ENCODE results near the gene PLAAT5. TPM values are rescaled to one million over a fixed set of nuclear protein-coding genes. Genes with fewer than 3 reads are reported as not detected.
"Not testable (repeated sequence)": the region's sequence is repeated elsewhere in the genome, so short reads cannot be mapped to it uniquely, and the experiment has no call there.

PLAAT5 gene
- total RNA-seq, 2 experiments from 2014 or later: 0.16 TPM; not detected in 1

- no peaks in the 10 kb centered on the region for H3K27me3 ChIP-seq (ENCODE audit: control insufficient read depth in 1 of 2, insufficient read depth in 2 of 2, low read length in 2 of 2)
- no peaks in the 10 kb centered on the region for H3K27me3 Mint-ChIP-seq
- no peaks in the 10 kb centered on the region for H3K36me3 ChIP-seq (ENCODE audit: insufficient read depth, low read length)
- H3K4me1 Mint-ChIP-seq (ENCODE audit: low read depth): peaks cover 94% of the 10 kb centered on the region
- no peak overlapping the region for H3K4me3 ChIP-seq (ENCODE audit: low read length)
- peaks cover 20% of the 10 kb centered on the region for H3K36me3 Mint-ChIP-seq (ENCODE audit: low read depth)
- H3K27ac Mint-ChIP-seq: peak overlapping the region; percentile 98
- peak overlapping the region in 1 of 2 donors; percentile 81 for H3K27ac ChIP-seq (ENCODE audit: low read depth in 1 of 2, low read length in 2 of 2)
- H3K4me1 ChIP-seq (ENCODE audit: insufficient read depth, low read length): peaks cover 84% of the 10 kb centered on the region
- DNase-seq (no peak), ATAC-seq (ENCODE audit: poor library complexity) (no peak)
- ChIA-PET POLR2A (interaction anchor here (1.1 to 3.8 kb wide), 3 partner anchors 19 to 49 kb away, joined by 3 to 44 read pairs (median 3); no protein-coding TSS in a partner anchor), CTCF (no interaction called here)
- H3K9me3 Mint-ChIP-seq: no peaks in the 10 kb centered on the region
- intact Hi-C loops (cut with DNase I, micrococcal nuclease): loop anchor here in 1 of 2 experiments (10.0 kb wide), 1 partner anchor 101 kb away; no protein-coding TSS in a partner anchor
- H3K4me3 Mint-ChIP-seq: peak overlapping the region; percentile 66
- no peaks in the 10 kb centered on the region for H3K9me3 ChIP-seq (ENCODE audit: control insufficient read depth in 1 of 2, insufficient read depth in 1 of 2, low read length in 2 of 2)
- no peak for TF ChIP-seq CTCF (IDR thresholded peaks at IDR 0.05)
Observed at GRCh38 chr11:63534076-63534475, 43.1 kb upstream of the PLAAT5 start.

DNA sequence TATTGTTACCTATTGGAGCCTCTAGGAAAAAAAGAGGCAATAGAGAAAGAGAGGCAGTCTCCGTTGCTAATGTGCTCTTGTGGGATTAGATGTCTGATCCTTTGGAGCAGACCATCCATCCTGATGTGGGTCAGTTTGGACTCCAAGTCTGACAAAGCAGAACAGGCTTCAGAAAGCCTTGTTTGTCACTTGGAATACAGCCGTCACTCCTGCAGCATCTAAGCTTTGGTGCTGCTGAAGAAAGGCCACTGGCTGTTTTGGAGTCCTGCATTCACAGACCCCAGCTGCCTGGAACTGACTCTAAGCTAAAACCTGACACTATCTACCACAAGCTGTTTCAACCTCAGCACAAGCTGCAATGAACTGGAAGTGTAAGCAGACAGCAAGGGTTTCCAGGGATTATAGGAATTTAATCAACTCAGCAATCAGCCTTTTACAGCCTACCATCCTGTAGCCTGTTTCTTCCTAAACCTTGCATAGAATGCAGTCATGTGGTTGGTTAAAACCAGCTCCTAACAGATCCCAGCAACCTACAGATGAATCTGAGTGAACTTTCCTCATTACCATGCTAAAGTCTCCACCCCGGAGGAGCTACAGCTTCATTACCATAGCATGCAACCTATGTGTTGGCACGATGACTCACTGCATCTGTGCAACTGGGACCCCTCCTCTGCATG, 42.0 kb upstream of the PLAAT5 start:
- ChIA-PET CTCF (interaction anchor here (0.9 kb wide), 1 partner anchor 10 kb away, joined by 3 read pairs; no protein-coding TSS in a partner anchor), POLR2A (interaction anchor here (0.7 to 3.8 kb wide), 6 partner anchors 13 to 1653 kb away, joined by 3 to 44 read pairs (median 6); no protein-coding TSS in a partner anchor)
- no peaks in the 10 kb centered on the region for H3K9me3 Mint-ChIP-seq
- Histone ChIP-seq H3K27ac (ENCODE audit: low read depth in 1 of 2, low read length in 2 of 2) (no peak overlapping the region), H3K4me1 (ENCODE audit: insufficient read depth, low read length) (peaks cover 72% of the 10 kb centered on the region), H3K4me3 (ENCODE audit: low read length) (no peak overlapping the region), H3K9me3 (ENCODE audit: control insufficient read depth in 1 of 2, insufficient read depth in 1 of 2, low read length in 2 of 2) (no peaks in the 10 kb centered on the region), H3K36me3 (ENCODE audit: insufficient read depth, low read length) (no peaks in the 10 kb centered on the region), H3K27me3 (ENCODE audit: control insufficient read depth in 1 of 2, insufficient read depth in 2 of 2, low read length in 2 of 2) (no peaks in the 10 kb centered on the region)
- no peak for TF ChIP-seq CTCF (IDR thresholded peaks at IDR 0.05)
- peaks cover 91% of the 10 kb centered on the region for H3K4me1 Mint-ChIP-seq (ENCODE audit: low read depth)
- H3K4me3 Mint-ChIP-seq: peak overlapping the region; percentile 59
- no peak for ATAC-seq (ENCODE audit: poor library complexity)
- H3K27me3 Mint-ChIP-seq: no peaks in the 10 kb centered on the region
- DNase-seq: peak in 1 of 14 experiments; percentile 18
- peaks cover 10% of the 10 kb centered on the region for H3K36me3 Mint-ChIP-seq (ENCODE audit: low read depth)
- peak overlapping the region; percentile 98 for H3K27ac Mint-ChIP-seq
- intact Hi-C loops (cut with DNase I, micrococcal nuclease): loop anchor here (2.0 to 10.0 kb wide), 2 partner anchors 20 to 102 kb away; no protein-coding TSS in a partner anchor

- H3K27ac ChIP-seq (ENCODE audit: low read depth in 1 of 2, low read length in 2 of 2): peak overlapping the region; percentile 30 to 59
- Mint-ChIP-seq H3K27ac (peak overlapping the region; percentile 98), H3K9me3 (no peaks in the 10 kb centered on the region), H3K27me3 (no peaks in the 10 kb centered on the region), H3K4me3 (peak overlapping the region; percentile 54), H3K36me3 (ENCODE audit: low read depth) (peaks cover 7% of the 10 kb centered on the region), H3K4me1 (ENCODE audit: low read depth) (peaks cover 89% of the 10 kb centered on the region)
- H3K4me3 ChIP-seq (ENCODE audit: low read length): no peak overlapping the region
- H3K27me3 ChIP-seq (ENCODE audit: control insufficient read depth in 1 of 2, insufficient read depth in 2 of 2, low read length in 2 of 2): no peaks in the 10 kb centered on the region
- ChIA-PET CTCF (no interaction called here), POLR2A (interaction anchor here (0.7 to 3.8 kb wide), 12 partner anchors 11 to 1653 kb away, joined by 3 to 44 read pairs (median 4); partner anchors contain the start of gene PLAAT2)
- no peak for DNase-seq
- intact Hi-C loops (cut with DNase I, micrococcal nuclease): loop anchor here (2.0 to 10.0 kb wide), 2 partner anchors 21 to 103 kb away; no protein-coding TSS in a partner anchor
- H3K36me3 ChIP-seq (ENCODE audit: insufficient read depth, low read length): no peaks in the 10 kb centered on the region
- peak; percentile 28 for ATAC-seq (ENCODE audit: poor library complexity)
- H3K4me1 ChIP-seq (ENCODE audit: insufficient read depth, low read length): peaks cover 65% of the 10 kb centered on the region
- no peak for TF ChIP-seq CTCF (IDR thresholded peaks at IDR 0.05)
- no peaks in the 10 kb centered on the region for H3K9me3 ChIP-seq (ENCODE audit: control insufficient read depth in 1 of 2, insufficient read depth in 1 of 2, low read length in 2 of 2)
Observed at GRCh38 chr11:63532117-63532516, 41.1 kb upstream of the PLAAT5 start.

DNA sequence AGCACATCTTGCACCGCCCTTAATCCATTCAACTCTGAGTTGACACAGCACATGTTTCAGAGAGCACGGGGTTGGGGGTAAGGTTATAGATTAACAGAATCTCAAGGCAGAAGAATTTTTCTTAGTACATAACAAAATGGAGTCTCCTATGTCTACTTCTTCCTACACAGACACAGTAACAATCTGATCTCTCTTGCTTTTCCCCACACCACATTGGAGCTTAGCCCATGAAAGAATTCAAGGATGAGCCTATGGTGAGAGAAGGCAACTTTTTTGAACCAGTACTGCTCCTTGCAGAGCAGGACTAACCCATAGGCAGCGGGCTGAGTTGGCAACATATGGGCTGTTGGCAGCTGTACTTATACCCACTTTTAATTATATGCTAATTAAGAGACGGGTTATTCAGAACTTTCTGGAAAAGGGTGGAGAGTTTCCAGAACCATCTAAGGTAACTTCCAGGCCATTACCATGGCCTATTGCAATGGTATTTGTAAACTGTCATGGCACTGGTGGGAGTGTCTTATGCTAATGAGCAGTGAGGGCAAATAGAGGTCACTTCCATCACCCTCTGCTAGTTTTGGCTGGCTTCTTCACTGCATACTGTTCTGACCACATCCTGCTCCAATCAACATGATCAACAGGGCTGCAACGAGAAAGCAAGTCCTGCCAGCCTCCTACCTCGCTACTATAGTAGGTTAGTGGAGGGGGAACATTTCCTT, 40.3 kb upstream of the PLAAT5 start:
- H3K4me1 Mint-ChIP-seq (ENCODE audit: low read depth): peaks cover 80% of the 10 kb centered on the region
- POLR2A ChIA-PET: interaction anchor here (0.7 to 3.8 kb wide), 11 partner anchors 10 to 82 kb away, joined by 3 to 44 read pairs (median 4); partner anchors contain the start of gene PLAAT2
- H3K9me3 Mint-ChIP-seq; H3K9me3 ChIP-seq (ENCODE audit: control insufficient read depth in 1 of 2, insufficient read depth in 1 of 2, low read length in 2 of 2); H3K36me3 Mint-ChIP-seq (ENCODE audit: low read depth); H3K27me3 ChIP-seq (ENCODE audit: control insufficient read depth in 1 of 2, insufficient read depth in 2 of 2, low read length in 2 of 2); H3K27me3 Mint-ChIP-seq; CTCF ChIA-PET; H3K36me3 ChIP-seq (ENCODE audit: insufficient read depth, low read length): not testable (repeated sequence)
- peak overlapping the region; percentile 15 for H3K4me3 ChIP-seq (ENCODE audit: low read length)
- H3K4me3 Mint-ChIP-seq: peak overlapping the region; percentile 79
- DNase-seq: peak in 13 of 14 experiments; percentile 31 to 95 (median 61)
- peaks cover 62% of the 10 kb centered on the region for H3K4me1 ChIP-seq (ENCODE audit: insufficient read depth, low read length)
- H3K27ac Mint-ChIP-seq: peak overlapping the region; percentile 98
- intact Hi-C loops (cut with DNase I, micrococcal nuclease): loop anchor here in 1 of 2 experiments (1.0 to 10.0 kb wide), 3 partner anchors 36 to 140 kb away; partner anchors contain the start of gene ATL3
- H3K27ac ChIP-seq (ENCODE audit: low read depth in 1 of 2, low read length in 2 of 2): peak overlapping the region; percentile 30 to 59
- peak; percentile 98 for ATAC-seq (ENCODE audit: poor library complexity)
